Iris pigment epithelial cell (primary cell): ENCODE results near the gene KRTAP29-1.

Experiments used
- DNase-seq: peaks from one replicate; pipeline ENCODE4 v3.0.0-alpha.2; 2011; ENCODE audit warnings: low read depth

Gene KRTAP29-1

DNA sequence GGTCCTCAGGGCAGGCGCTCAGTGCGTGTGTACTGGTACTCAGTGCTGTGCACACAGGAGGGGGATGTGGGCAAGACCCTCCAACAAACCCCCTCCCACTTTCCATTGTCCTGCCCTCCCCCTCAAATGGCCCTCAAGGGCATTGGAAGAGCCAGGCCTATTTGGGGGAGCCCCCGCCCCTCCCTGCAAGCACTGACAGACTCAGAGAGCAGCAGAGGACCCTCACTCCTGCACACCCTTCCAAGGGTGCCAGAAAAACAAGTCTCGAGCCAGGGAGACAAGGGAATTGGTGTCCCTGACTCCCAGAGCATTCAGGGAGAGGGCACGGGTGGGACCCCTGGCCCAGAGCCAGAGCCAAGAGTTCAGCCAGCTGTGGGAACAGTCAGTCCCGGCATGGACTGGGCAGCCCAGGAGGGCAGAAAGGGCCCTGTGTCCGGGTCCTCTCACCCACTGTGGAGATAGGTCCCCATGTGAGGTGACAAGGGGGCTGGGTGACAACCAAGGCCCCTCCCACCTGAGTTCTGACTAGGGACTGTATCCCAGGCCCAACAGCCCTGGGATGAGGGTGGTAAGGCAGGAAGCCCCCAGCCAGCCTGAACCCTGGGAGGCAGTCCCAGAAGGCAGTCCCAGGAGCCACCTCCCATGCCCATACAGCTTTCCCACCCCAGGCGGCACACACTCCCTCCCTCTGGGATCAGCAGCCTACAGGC, 24.9 kb upstream of the KRTAP29-1 start:
- no peak for DNase-seq

DNA sequence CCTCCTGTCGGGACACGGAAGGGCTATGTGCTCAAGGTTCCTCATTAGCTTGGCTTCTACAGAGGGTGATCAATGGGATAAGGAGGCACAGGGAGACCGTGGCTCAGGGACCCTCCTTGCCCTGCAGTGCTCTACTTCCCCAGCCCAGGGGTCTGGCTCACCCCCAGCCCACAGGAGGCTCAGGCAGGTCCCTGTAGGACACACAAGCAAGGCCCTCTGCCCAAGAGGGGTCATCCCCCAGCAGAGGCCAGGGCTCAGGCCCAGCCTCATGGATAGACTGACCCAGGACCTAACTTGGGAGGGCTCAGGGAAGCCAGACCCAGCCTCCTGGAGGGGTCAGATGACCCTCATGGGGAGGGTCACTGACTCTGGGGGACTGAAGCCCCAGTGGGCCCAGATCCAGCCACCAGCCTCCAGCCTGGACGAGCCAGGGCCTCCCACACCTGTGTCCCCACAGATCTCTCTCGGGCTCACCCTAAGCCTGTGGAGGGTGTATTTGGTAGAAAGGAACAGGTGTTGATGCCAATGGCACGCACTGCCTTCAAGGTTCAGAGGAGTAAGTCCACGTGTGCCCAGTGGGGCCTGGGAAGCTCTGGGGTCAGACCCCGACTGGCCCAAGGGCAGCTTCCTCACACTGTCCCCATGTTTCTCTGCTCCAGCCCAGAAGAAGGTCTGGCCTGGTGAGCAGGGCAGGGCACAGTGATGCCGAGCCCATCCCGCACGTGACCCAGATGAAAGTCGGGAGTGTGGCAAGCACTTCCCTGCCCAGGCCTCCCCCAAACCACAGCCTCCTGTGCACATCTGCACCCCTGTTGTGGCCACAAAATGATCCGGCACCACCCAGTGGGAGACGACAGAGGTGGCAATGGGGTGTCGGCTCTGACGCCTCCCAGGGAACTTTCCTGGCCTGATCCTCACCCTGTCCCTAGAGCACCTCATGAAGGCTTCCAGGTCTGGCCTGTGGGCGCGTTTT, 23.8 kb upstream of the KRTAP29-1 start:
- DNase-seq = no peak

DNA sequence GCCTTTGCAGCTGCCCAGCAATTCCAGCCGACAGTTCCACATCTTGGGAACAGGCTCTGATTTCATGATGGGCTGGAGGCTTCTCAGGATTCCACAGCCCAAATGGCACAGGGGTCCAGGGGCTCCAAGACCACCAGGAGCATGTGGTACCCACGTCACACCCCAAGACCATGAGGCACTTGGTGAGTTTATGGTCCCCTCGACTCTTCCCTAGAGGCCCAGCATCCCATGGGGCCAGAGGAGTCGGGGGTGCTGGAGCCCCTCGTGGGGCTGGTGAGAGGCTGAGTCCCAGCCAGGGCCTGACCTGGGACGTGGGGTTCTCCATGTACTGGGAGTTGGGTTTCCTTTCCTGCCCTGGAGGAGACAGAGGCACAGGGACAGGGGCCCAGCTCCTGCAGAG, 23.0 kb upstream of the KRTAP29-1 start:
- DNase-seq = no peak

DNA sequence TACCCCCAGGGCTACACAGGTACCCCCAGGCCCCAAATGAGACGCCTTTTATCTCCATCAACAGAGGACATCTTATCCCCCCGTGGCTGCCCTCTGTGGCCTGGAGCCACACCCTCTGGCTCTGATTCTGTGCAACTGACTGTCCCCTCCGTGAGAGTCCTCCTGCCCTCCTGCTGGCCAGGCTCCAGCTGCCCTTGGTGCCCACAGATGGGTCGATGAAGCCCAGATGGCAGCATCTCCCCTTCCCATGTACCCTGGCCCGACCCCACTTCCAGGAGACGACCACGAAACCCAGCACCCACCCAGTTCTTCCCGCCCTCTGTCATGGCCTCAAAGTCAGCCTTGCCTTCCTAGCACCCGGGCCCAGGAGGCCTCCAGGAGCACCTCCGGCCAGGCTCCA, 22.5 kb upstream of the KRTAP29-1 start:
- no peak for DNase-seq

DNA sequence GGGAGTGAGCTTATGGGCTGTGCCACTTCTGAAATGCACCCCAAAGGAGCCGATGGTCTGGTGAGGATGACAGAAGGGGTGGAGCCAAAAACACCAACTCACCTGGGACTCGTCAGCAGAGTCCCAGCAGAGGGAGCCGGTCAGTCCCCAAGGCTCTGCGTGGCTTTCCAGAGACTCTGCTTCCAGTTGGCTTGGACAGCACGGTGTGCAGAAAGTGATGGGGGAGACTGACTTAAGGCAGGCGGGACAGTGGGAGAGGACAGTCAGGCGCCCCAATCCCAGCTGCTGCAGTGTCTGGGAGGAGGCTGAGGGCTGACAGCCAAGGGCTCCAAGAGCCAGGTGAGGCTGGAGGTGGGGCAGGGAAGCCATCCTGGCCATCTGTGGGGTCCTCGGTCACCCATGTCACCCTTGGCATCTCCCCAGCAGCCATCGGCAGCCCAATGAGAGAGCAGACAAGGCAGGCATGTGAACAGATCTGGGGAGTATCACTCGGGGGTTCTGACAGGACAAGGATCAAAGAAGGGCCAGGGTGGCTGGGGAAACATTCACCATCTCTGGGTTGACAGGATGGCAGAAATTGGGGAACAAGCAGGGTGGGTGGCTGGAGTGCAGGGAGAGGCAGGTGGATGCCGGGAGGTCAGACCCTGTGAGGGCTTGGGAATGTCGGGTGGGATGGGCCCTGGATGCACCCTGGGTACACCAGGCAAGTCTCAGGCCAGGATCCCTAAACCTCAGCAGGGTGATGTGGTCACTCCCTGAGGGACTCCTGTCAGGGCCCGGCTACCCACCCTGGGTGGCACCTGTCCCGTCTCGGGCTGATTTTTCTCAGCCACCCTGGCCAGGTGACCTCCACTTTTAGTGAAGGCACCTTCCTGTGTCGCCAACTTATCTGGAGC, 21.8 kb upstream of the KRTAP29-1 start:
- DNase-seq = peak; percentile 9

DNA sequence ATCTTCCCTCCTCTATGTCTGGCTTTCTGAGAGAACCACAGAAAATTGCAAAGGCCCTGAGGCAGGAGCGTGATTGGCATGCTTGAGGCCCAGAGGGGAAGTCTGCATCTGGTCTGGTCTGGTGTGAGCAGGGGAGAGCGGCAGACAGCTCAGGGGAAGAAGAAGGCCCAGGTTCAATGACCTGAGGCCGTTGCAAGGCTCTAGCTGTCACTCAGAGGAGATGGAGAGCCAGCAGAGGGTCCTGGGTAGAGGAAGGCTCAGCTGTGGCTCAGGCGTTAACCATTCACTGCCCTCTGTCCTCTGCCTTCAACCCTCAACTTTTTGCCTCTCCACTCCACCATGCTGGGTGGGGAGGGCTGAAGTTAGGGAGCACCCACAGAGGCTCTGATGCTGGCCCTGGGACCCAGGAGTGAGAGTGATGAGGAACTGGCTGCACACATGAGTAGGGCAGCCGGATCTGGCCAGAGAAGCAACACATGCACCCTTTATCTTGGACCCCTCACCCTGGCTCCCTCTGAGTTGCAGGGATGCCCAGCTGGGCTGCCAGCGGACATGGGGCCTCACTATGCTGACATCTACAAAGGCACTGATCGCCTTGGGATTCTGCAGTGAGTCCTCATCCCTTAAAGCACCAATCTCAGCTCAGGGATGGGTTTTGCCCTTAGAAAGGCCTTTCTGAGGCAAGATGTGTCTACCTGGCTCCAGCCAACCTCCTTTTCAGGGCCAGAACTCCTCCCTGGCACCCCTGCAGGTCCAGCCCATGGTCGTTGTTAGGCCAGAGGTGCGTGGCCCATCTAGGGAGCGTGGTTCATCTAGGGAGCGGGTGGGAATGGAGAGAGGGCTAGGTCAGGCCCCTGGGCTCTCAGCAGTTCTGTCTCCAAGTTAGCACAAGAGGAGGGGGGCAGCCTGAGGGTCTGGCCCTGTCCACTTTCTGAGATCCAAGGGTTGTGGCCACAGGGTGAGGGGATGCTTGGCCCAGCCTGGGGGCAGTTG, 20.5 kb upstream of the KRTAP29-1 start:
- DNase-seq = no peak

DNA sequence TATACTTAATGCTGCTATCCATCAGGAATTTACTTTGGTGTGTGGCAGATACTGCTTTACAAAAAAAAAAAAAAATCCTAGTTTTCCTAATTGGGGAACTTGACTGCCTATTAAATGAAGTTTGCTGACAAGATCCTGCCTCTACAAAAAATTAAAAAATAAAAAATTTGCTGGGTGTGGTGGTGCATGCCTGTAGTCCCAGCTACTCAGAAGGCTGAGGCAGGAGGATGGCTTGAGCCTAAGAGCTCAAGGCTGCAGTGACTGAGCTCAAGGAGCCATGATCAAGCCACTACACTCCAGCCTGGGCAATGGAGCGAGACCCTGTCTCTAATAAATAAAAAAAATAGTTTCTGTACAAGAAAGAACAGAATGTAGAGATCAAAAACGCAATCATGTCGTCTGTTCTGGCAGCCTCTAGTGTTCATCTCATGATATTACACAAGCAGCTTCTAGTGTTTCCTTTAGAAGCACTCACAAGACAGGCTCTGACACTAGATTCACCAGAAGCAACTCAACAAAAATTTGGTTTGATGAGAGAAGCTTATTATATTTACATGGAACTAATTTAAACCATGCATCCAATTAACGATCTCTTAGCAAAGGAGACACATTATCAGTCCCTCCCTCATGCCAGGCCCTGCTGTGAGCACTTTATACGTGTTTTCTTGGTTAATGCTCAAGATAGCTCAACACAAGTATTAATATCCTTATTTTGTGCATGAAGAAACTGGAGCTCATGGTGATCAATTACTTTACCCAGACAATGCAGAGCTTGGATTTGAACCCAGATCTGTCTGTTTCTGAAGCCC, 19.6 kb upstream of the KRTAP29-1 start:
- DNase-seq = peak; percentile 77

DNA sequence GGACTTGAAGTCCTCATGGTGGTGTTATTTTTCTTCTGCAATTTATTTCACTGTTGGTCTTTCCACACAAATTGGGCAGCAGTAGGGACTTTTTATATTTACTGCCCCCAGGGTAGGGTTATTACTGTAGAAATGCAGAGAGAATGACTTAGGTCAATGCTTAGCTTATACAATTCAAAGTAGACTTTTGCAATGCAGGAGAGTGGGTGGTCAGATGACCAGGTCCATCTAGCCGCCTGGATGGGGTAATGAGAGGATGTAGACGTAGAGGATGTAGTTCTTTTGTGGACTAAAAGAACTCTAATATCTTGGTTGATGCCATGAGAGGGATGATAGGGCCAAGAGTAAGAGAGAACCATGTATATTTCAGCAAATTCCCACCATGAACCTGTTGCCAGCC, 15.6 kb upstream of the KRTAP29-1 start:
- no peak for DNase-seq

DNA sequence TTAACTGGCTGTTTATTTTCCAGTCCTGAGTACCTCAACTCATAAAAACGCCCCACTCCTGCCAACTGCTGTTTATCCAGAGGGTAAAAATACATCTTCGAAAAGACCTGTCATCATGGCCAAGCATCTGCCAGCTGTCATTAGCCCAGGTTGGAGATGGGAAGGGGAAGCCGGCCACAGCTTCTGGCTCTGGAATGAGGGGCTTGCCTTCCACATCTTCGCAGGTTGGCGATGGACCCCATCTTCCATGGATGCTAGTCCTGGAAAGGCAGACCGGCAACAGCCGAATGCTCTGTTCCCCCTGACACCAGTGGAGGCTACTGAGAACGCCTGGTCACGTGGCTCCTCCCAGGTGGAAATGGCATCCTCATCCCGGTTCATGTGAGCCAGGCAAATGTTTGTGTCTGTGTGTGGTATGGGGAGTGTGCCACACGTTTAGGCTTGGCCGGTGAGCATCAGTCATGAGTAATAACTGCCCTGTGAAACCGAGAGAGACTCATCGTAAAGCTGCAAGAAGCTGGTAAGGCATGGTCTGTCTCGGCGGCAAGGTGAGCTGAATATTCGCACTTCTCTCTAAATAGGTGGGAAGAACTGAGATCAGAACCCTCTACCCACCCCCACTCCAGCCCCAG, 13.3 kb upstream of the KRTAP29-1 start:
- DNase-seq = no peak

DNA sequence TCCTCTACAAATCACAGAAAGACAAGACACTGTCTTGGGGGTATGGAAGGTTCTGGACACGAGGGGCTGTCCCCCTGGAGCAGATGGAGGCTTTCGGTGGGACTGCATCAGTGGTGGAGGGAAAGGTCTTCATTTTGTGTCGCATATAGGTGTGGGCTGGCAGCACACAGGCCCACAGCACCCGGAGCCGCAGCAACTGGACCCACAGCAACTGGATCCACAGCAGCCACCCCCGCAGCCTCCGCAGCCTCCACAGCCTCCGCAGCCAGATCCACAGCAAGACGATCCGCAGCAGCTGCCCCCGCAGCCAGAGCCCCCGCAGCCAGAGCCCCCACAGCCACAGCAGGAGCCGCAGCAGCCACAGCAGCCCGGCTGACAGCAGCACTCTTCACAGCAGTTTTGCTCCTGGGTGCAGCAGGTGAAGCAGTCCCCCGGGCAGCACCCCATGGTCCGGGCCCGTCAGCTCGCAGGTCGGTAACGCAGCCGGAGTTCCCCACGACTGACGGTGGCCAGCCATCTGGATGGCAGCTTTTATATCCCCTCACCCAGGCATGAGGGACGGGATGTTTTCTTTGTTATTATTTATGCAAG, 12.6 kb upstream of the KRTAP29-1 start, which contains the start of gene KRTAP17-1:
KRTAP17-1 (minus strand) TSS at position 507 of the 591 bp plus-strand sequence; CDS start at position 447, 60 bp downstream.
- no peak for DNase-seq

DNA sequence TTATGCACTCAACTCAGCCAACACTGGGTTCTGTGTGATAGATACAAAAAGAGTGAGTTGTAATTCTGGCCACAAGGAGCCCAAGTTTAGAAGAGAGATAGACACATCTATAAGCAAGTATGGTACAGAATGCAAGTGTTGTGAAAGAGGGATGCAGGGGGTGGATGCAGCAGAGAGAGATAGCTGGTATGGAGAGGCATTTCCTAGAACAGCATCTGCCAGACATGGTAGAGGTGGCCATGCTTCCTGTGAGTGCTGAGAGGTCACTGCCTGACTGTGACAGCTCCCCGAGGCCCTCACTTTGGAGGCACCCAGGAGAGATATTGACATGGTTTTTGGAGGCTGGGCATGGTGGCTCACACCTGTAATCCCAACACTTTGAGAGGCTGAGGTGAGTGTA, 8.5 kb upstream of the KRTAP29-1 start:
- no peak for DNase-seq

DNA sequence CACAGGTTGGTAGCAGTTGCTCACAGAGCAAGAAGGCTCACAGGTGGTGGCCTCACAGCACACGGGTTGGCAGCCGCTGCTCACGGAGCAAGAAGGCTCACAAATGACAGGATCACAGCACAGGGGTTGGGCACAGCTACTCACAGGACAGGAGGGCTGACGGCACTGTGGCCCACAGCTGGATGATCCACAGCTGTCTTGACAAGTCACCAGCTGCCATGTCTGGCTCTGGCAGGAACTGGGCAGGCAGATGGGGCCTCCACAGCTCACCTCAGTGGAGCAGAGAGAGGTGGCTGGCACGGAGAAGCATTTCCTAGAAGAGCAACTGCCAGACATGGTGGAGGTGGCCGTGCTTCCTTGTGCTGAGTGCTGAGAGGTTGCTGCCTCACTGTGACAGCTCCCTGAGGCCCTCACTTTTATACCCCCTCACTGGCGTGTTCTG, 6.3 kb upstream of the KRTAP29-1 start, which contains the start of gene KRTAP16-1:
KRTAP16-1 (minus strand) TSS at position 392 of the 442 bp plus-strand sequence; CDS start at position 336, 56 bp downstream.
- no peak for DNase-seq

DNA sequence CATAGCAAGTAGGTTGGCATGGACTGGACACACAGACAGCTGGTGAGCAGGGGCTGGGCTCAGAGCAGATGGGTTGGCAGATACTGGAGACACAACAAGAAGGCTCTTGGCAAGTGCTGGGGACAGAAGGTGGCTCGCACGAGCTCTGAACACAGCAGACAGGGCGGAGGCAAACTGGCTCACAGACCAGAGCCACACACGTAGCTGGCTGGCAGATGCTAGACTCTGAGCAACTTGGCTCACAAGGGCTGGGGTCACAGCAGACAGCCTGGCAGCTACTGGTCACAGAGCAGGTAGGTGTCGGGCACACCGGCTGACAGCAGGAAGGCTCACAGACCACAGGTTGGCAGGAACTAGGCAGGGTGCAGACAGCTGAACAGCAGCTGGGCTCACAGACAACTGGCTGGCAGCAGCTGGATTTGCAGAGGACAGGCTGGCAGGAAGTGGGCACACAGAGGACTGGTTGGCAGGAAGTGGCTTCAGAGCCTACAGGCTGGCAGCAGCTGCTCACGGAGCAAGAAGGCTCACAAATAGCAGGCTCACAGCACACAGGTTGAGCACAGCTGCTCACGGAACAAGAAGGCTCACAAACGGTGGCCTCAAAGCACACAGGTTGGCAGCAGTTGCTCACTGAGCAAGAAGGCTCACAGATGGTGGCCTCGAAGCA, 5.7 kb upstream of the KRTAP29-1 start:
- no peak for DNase-seq

DNA sequence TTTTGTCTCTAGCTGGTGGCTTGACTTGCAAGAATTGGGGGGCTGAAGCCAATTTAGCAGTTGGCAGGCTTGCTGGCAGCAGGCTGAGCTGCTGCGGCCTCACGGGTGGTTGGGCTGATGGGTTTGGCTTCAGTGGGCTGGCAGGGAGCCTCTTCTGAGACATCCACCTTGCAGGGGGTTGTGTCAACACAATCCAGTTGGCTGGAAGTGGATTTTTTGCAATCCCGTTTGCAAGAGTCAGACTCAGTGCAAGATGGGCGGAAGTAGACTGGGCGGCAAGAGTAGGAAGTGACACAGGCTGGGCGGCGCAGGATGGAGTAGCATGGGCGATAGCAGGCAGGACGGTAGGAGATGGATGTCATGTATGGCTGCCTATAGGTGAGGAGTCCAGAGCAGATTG, 5.0 kb upstream of the KRTAP29-1 start:
- DNase-seq = peak; percentile 23

DNA sequence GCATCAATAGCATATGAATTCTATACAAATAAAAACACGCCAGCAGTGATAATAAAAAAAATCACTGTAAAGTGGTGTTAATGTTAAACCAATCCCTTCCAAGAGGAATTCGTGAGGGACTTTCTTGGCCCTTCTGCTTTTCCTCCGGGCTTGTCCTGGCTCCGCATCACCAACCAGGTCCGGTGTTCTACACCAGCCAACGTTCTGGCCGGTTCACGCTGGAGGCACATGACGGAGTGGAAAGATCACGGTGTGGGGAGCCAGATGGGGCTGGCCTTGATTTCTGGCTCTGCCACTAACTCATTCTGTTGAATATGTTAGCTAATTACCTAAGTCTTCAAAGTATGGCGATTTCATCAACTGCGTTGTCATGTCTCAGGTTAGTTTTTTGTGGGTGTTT, 1.4 kb upstream of the KRTAP29-1 start:
- no peak for DNase-seq

DNA sequence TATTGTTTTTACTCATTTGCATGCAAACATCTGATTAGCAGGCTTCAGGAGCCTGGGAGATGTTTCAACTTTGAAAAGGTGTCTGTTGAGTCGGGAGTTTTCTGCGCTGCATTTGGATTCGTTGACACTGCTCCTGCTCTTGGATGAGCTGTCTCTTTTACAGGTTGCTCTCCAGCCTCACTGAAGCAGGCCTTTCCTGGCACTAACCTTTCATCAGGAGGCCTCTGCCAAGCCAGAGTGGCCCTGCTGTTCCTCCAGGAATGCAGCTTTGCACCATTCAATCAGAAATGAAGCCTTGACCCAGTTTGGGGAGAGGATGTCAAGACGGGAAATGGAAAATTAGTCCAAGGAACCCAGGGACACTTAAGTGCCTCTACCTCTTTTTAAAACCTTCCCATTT, 330 bp upstream of the KRTAP29-1 start:
- no peak for DNase-seq

DNA sequence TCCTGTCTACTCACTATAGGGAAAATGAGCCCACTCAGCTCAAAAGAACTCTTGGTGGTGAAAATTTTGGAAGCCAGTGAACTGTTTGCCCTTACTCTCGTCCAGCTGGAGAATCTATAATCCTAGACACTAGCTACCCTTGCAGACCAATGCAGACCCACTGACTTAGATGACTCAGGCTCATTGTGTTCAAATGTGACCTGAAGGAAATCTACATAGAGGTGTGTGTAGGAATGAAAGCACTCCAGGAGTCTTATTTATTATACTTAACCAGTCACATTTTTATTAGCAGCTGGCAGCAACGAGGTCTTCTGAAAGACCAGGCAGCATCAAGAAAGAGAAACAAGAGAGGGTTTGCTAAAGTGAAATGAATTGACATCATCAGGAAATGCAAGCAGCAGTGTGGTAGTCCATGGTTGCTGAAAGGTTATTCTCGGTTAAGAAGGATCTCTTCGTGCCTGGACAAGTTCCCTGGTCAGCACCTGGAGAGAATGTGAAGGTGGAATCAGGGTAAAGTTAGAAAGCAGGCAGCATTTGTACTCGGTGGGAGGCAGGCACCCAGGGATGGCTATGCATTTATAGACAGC, 1.4 kb downstream of the KRTAP29-1 start:
- DNase-seq = no peak
